ENCODE measurements around the gene SH3BP5L.

DNA sequence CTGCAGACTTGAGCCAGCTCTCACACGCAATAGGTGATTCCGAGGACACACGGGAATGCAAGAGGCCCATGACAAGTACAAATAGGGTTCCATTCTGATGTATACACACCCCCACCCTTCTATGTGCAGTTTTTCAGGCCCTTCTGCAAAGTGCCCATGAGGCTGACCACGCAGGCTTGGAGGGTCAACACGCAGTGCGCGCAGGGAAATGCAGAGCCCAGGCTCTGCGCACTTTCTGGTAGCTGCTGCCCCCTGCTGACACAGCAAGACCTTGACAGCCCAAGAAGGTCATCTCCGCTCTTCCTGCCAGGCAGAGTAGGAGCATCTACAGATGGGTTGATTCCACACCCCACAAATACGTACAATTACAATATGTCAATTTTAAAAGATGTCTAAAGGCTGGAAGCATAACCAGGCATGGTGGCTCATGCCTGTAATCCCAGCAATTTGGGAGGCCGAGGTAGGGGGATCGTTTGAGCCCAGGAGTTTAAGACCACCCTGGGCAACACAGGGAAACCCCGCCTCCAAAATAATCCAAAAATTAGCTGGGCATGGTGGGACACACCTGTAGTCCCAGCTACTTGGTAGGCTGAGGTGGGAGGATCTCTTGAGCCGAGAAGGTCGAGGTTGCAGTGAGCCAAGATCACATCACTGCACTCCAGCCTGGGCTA is 18.5 kb downstream of the SH3BP5L start:
- TF ChIP-seq, protein P1, sequence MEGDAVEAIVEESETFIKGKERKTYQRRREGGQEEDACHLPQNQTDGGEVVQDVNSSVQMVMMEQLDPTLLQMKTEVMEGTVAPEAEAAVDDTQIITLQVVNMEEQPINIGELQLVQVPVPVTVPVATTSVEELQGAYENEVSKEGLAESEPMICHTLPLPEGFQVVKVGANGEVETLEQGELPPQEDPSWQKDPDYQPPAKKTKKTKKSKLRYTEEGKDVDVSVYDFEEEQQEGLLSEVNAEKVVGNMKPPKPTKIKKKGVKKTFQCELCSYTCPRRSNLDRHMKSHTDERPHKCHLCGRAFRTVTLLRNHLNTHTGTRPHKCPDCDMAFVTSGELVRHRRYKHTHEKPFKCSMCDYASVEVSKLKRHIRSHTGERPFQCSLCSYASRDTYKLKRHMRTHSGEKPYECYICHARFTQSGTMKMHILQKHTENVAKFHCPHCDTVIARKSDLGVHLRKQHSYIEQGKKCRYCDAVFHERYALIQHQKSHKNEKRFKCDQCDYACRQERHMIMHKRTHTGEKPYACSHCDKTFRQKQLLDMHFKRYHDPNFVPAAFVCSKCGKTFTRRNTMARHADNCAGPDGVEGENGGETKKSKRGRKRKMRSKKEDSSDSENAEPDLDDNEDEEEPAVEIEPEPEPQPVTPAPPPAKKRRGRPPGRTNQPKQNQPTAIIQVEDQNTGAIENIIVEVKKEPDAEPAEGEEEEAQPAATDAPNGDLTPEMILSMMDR (IDR thresholded peaks at IDR 0.05) = peak; percentile 21 to 77 (median 66)
- no peak for TF ChIP-seq POLR2A (IDR thresholded peaks at IDR 0.05)
- no peak for TF ChIP-seq POLR2AphosphoS5 (IDR thresholded peaks at IDR 0.05)
- TF ChIP-seq EP300 (IDR thresholded peaks at IDR 0.05) = no peak
